Activated CD8-positive, alpha-beta memory T cell treated with anti-CD3 and anti-CD28 coated beads, Interleukin-2, amount 50 U/mL, for 48 hours (primary cell): ENCODE measurements around the gene SSNA1.

Source experiments
- DNase-seq: peaks from one replicate; pipeline ENCODE4 v3.0.0-alpha.2; 2020

Gene SSNA1

GRCh38 chr9:137168904-137169856 is 19.3 kb upstream of the SSNA1 start:
- no peak for DNase-seq

- DNase-seq = no peak
Observed at GRCh38 chr9:137169896-137170358, 18.5 kb upstream of the SSNA1 start, which contains the start of gene LRRC26. Gene LRRC26, minus strand, starts transcription at chr9:137170051. Its CDS starts 108 bp downstream, at chr9:137169943.

- DNase-seq = no peak
Observed at GRCh38 chr9:137170486-137171148, 17.9 kb upstream of the SSNA1 start.

GRCh38 chr9:137171149-137171900 is 17.2 kb upstream of the SSNA1 start:
- no peak for DNase-seq

GRCh38 chr9:137172901-137173795 is 15.3 kb upstream of the SSNA1 start:
- no peak for DNase-seq

- no peak for DNase-seq
Observed at GRCh38 chr9:137173796-137174664, 14.4 kb upstream of the SSNA1 start.

- DNase-seq = no peak
Observed at GRCh38 chr9:137174722-137175293, 13.7 kb upstream of the SSNA1 start.

- DNase-seq = no peak
Observed at GRCh38 chr9:137175345-137175961, 13.0 kb upstream of the SSNA1 start.

GRCh38 chr9:137176302-137177182 is 11.9 kb upstream of the SSNA1 start:
- DNase-seq = no peak

GRCh38 chr9:137178201-137178938 is 10.1 kb upstream of the SSNA1 start:
- no peak for DNase-seq

GRCh38 chr9:137178939-137179630 is 9.4 kb upstream of the SSNA1 start:
- DNase-seq = no peak

GRCh38 chr9:137179761-137180160 is 8.7 kb upstream of the SSNA1 start:
- DNase-seq = no peak

- DNase-seq = no peak
Observed at GRCh38 chr9:137180491-137180890, 8.0 kb upstream of the SSNA1 start.

- no peak for DNase-seq
Observed at GRCh38 chr9:137181680-137182079, 6.8 kb upstream of the SSNA1 start.

- no peak for DNase-seq
Observed at GRCh38 chr9:137182836-137183235, 5.6 kb upstream of the SSNA1 start.

- DNase-seq = no peak
Observed at GRCh38 chr9:137183980-137184595, 4.4 kb upstream of the SSNA1 start.
